B cell (primary cell): ENCODE results near the gene LYG1. TPM values are rescaled to one million over a fixed set of nuclear protein-coding genes. Genes with fewer than 3 reads are reported as not detected.

Source experiments
- ATAC-seq: fragments of 200-7000 bp; cut with Tn5 transposase; one replicate; pipeline ENCODE4 v1.10.0; 2021; ENCODE audit warnings: low read depth, mild to moderate bottlenecking, moderate number of reproducible peaks, moderate library complexity
- CTCF ChIA-PET: fragments of 350-600 bp; sonication (Branson Sonifier 250); formaldehyde crosslinking; loops from one replicate; lab custom pipeline; 2021; ENCODE audit warnings: antibody characterized with exemption, inconsistent platforms; lab: Charles Lee
- POLR2A ChIA-PET: fragments of 350-600 bp; sonication (Branson Sonifier 250); formaldehyde crosslinking; loops from one replicate; lab custom pipeline; 2021; ENCODE audit warnings: antibody characterized with exemption; lab: Charles Lee
- DNase-seq: peaks from one replicate; pipeline ENCODE4 v3.0.0; 2013
- H2AFZ ChIP-seq: 2 replicates; pipeline ENCODE4 v1.6.1; 2012; ENCODE audit warnings: mild to moderate bottlenecking, low read depth, low read length; ENCODE audit not compliant: insufficient read depth, poor library complexity, severe bottlenecking
- H3K27ac ChIP-seq, 2 donors: 1 replicate in 1 of 2; 2 replicates in 1 of 2; pipeline ENCODE4 v1.5.1; 2012 to 2013; ENCODE audit warnings: low read length in 2 of 2, mild to moderate bottlenecking in 2 of 2, moderate library complexity in 1 of 2
- H3K27me3 ChIP-seq, 4 experiments: fragments of 200-600 bp in 1 of 4; sonication (generic) in 1 of 4; replicated peaks in 1 of 4; 1 replicate in 2 of 4; 2 replicates in 2 of 4; pipeline versions ENCODE4 v1.6.1 to v1.7.0; 2013 to 2016; ENCODE audit warnings: low read length in 3 of 4, mild to moderate bottlenecking in 2 of 4, mixed read lengths in 1 of 4, moderate library complexity in 1 of 4; ENCODE audit not compliant: insufficient read depth in 4 of 4, control insufficient read depth in 3 of 4; ENCODE audit errors: control extremely low read depth in 1 of 4
- H3K36me3 ChIP-seq, 2 experiments: replicated peaks in 1 of 2; 1 replicate in 1 of 2; 2 replicates in 1 of 2; pipeline versions ENCODE4 v1.6.1 to v1.7.1; 2013; ENCODE audit warnings: low read length in 1 of 2; ENCODE audit not compliant: insufficient read depth in 2 of 2, control insufficient read depth in 1 of 2; ENCODE audit errors: control extremely low read depth in 1 of 2, extremely low read depth in 1 of 2
- H3K4me1 ChIP-seq, 2 donors: fragments of 200-600 bp in 1 of 2; sonication (generic) in 1 of 2; 1 replicate in 1 of 2; 2 replicates in 1 of 2; pipeline versions ENCODE4 v1.5.1 to v1.6.1; 2013 to 2017; ENCODE audit warnings: low read length in 2 of 2; ENCODE audit not compliant: control insufficient read depth in 2 of 2, insufficient read depth in 2 of 2
- H3K4me2 ChIP-seq: replicated peaks from 2 replicates; pipeline ENCODE3; 2012; ENCODE audit warnings: mild to moderate bottlenecking, low read depth, low read length; ENCODE audit not compliant: poor library complexity, severe bottlenecking
- H3K4me3 ChIP-seq, 5 experiments: fragments of 200-600 bp in 1 of 5; sonication (generic) in 1 of 5; 1 replicate in 3 of 5; 2 replicates in 2 of 5; pipeline versions ENCODE4 v1.5.1 to v1.7.0; 2011 to 2016; ENCODE audit warnings: low read length in 4 of 5, mild to moderate bottlenecking in 4 of 5, low read depth in 2 of 5, control low read depth in 1 of 5, moderate library complexity in 1 of 5; ENCODE audit not compliant: insufficient read depth in 1 of 5; ENCODE audit errors: control extremely low read depth in 1 of 5, extremely low read depth in 1 of 5
- H3K79me2 ChIP-seq: fragments of 200-600 bp; sonication (generic); one replicate; pipeline ENCODE4 v1.6.0; 2016; ENCODE audit warnings: low read length; ENCODE audit not compliant: control insufficient read depth, insufficient read depth
- H3K9ac ChIP-seq: fragments of 200-600 bp; sonication (generic); 2 replicates; pipeline ENCODE4 v1.6.1; 2017; ENCODE audit warnings: mild to moderate bottlenecking, low read length, moderate library complexity
- H3K9me3 ChIP-seq, 3 donors: one replicate each; pipeline versions ENCODE4 v1.6.1 to v1.7.1; 2013; ENCODE audit warnings: low read length in 2 of 3; ENCODE audit not compliant: control insufficient read depth in 2 of 3, insufficient read depth in 1 of 3; ENCODE audit errors: control extremely low read depth in 1 of 3
- H4K20me1 ChIP-seq: 2 replicates; pipeline ENCODE4 v1.6.0; 2012; ENCODE audit warnings: mild to moderate bottlenecking, low read length; ENCODE audit not compliant: insufficient read depth, control insufficient read depth, poor library complexity, severe bottlenecking
- H3K27ac Mint-ChIP-seq: one replicate; pipeline ENCODE4 v1.8.0; 2021; ENCODE audit warnings: mixed read lengths
- H3K27me3 Mint-ChIP-seq: one replicate; pipeline ENCODE4 v1.8.0; 2021; ENCODE audit warnings: mixed read lengths
- H3K4me1 Mint-ChIP-seq: one replicate; pipeline ENCODE4 v1.8.0; 2021; ENCODE audit warnings: mixed read lengths
- H3K4me3 Mint-ChIP-seq: one replicate; pipeline ENCODE4 v1.8.0; 2021; ENCODE audit warnings: mixed read lengths
- H3K9me3 Mint-ChIP-seq: one replicate; pipeline ENCODE4 v1.8.0; 2022; ENCODE audit warnings: mixed read lengths; ENCODE audit not compliant: insufficient read depth
- CTCF ChIP-seq: fragments of 200-600 bp; IDR thresholded peaks from one replicate; pipeline ENCODE4 v1.8.0; 2022; ENCODE audit warnings: antibody characterized with exemption, mild to moderate bottlenecking
- EZH2 ChIP-seq: IDR thresholded peaks from 2 replicates; pipeline ENCODE4 v1.6.1; 2012; ENCODE audit warnings: borderline replicate concordance, low read depth, mild to moderate bottlenecking, moderate library complexity, low read length; ENCODE audit not compliant: insufficient read depth, poor library complexity, severe bottlenecking
- WGBS: methylation state at CpG from one replicate; pipeline ENCODE4 v1.1.5; 2013; ENCODE audit warnings: missing lambda C conversion rate; ENCODE audit not compliant: insufficient coverage; 5-methylcytosine and 5-hydroxymethylcytosine counted together
- intact Hi-C: fragments of 100-400 bp; cut with micrococcal nuclease; formaldehyde crosslinking; loops from one replicate; pipeline ENCODE4 v1.10.0; 2022
- polyA plus RNA-seq: library from polyadenylated mRNA; depleted of rRNA; stranded (reverse); fragments of >200 nt; gene quantifications from 2 replicates; pipeline ENCODE4 v1.2.3, GENCODE V29; 2012
- total RNA-seq, 2 donors: library from RNA; stranded (reverse); fragments of 120-200 nt in 1 of 2; gene quantifications; 1 replicate in 1 of 2; 2 replicates in 1 of 2; pipeline versions ENCODE4 v1.2.3 to v1.2.4, GENCODE V29; 2013 to 2022

Gene LYG1
- total and polyA plus RNA-seq, 2 donors (not counting 1 experiment from before 2014, with no cell fraction given): 3.0 to 4.5 TPM

GRCh38 chr2:99275882-99276281 is 25.1 kb downstream of the LYG1 start:
- Histone ChIP-seq H3K4me1 (no peaks in the 10 kb centered on the region), H3K9ac (no peak overlapping the region), H2AFZ (no peak overlapping the region), H3K4me3 (no peak overlapping the region), H3K36me3 (no peaks in the 10 kb centered on the region), H3K27me3 (no peaks in the 10 kb centered on the region), H3K9me3 (peaks cover 4 to 10% (median 8%) of the 10 kb centered on the region in 3 donors), H4K20me1 (no peaks in the 10 kb centered on the region), H3K4me2 (no peak overlapping the region), H3K79me2 (no peaks in the 10 kb centered on the region), H3K27ac (no peak overlapping the region)
- Mint-ChIP-seq H3K27me3 (no peaks in the 10 kb centered on the region), H3K9me3 (peaks cover 9% of the 10 kb centered on the region), H3K4me1 (no peaks in the 10 kb centered on the region), H3K4me3 (no peak overlapping the region), H3K27ac (no peak overlapping the region)
- 39% methylated on average over 7 of the region's 7 CpGs for WGBS
- POLR2A ChIA-PET: no interaction called here
- intact Hi-C loops: no loop called here
- no peak for DNase-seq
- ATAC-seq: no peak
- CTCF ChIA-PET: no interaction called here
- TF ChIP-seq CTCF (no peak), EZH2 (no peak)

- Histone ChIP-seq H2AFZ (no peak overlapping the region), H3K9me3 (no peaks in the 10 kb centered on the region), H4K20me1 (no peaks in the 10 kb centered on the region), H3K79me2 (no peaks in the 10 kb centered on the region), H3K4me1 (no peaks in the 10 kb centered on the region), H3K4me3 (no peak overlapping the region), H3K9ac (no peak overlapping the region), H3K4me2 (no peak overlapping the region), H3K27me3 (no peaks in the 10 kb centered on the region), H3K36me3 (no peaks in the 10 kb centered on the region), H3K27ac (no peak overlapping the region)
- ATAC-seq: no peak
- Mint-ChIP-seq H3K27me3 (no peaks in the 10 kb centered on the region), H3K4me3 (no peak overlapping the region), H3K9me3 (peaks cover 2% of the 10 kb centered on the region), H3K4me1 (no peaks in the 10 kb centered on the region), H3K27ac (no peak overlapping the region)
- intact Hi-C loops: no loop called here
- WGBS: 100% methylated on average over 2 of the region's 4 CpGs
- CTCF ChIA-PET: no interaction called here
- TF ChIP-seq EZH2 (no peak), CTCF (no peak)
- DNase-seq: no peak
- POLR2A ChIA-PET: no interaction called here
These were observed 39.8 kb downstream of the LYG1 start for GRCh38 chr2:99261242-99261641.
